GM23248 (cell line): ENCODE measurements around the gene PGRMC2.

Experiments used
- EZH2 ChIP-seq: fragments of 200-600 bp; sonication (generic); IDR thresholded peaks from 2 replicates; pipeline ENCODE4 v1.6.1; 2018; ENCODE audit warnings: antibody characterized with exemption, mild to moderate bottlenecking; ENCODE audit not compliant: insufficient read depth, poor library complexity, severe bottlenecking
- EZH2phosphoT487 ChIP-seq: fragments of 200-600 bp; sonication (generic); IDR thresholded peaks from 2 replicates; pipeline ENCODE4 v1.6.1; 2018; ENCODE audit warnings: antibody characterized with exemption, moderate library complexity, mild to moderate bottlenecking, low read depth; ENCODE audit not compliant: insufficient read depth

DNA sequence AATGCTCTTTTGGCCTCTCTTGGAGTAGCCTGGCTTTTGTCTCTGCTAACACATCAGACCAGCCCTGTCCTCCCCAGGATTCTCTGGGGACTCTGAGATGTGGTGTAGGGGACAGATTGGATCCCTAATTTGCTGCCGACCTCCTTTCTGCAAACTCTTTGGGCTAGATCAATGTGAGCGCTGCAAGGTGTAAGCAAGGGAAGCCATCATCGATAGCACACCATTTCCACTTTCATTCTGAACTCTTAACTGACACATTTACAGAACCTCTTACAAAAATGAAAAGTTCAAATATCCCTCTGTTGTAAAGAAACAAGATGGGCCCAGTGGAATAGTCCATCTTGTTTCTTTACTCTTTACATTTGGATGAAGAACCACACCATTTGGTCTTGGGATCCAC is 46.6 kb downstream of the PGRMC2 start:
- TF ChIP-seq EZH2 (no peak), EZH2phosphoT487 (no peak)
